Measurements from ENCODE around the gene OSR1.
A peak's percentile ranks its signal among the peaks of the same experiment; 100 is the strongest.
"Not testable (repeated sequence)": the region's sequence is repeated elsewhere in the genome, so short reads cannot be mapped to it uniquely, and the experiment has no call there.

Gene OSR1

DNA sequence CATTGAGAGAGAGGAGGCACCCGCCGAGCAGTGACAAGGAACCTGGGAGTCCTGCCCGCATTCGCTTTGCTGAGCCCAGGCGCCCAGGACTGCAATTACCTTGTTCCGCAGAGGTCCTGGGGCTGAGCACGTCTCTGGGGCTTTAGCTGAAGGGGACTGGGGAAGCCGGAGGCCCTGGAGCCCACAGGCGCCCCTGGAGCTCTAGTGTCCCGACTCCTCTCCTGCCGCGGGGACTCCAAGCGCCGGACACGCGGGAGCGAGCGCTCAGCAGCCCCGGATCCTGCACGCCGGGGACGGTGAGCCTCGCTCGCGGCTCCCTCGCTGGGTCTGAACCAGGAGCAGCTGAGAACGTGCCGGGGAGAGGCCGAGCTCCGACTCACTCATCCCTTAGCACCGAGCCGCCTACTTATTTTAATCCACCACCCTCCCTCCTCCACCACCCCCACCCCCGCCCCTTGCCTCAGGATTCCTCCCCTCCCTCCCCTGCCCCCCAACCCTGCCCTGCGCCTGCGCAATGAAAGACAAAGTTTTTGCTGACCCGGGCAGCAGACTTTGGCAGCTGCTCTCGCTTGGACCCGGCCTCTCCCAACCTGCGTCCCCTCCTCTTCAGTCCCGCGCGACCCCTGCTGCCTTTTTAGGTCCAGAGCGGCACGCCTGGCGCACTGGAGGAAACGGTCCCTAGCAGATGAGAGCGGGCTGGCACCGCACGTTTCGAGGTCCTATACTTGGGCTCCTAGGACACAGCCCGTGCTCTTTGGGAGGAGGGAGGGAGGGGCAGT lies at the start of gene OSR1:
Gene OSR1, minus strand, starts transcription at position 382 of the 779 bp plus-strand sequence. CDS start 4,818 bp downstream, outside the sequence.
- TF ChIP-seq, protein P1, sequence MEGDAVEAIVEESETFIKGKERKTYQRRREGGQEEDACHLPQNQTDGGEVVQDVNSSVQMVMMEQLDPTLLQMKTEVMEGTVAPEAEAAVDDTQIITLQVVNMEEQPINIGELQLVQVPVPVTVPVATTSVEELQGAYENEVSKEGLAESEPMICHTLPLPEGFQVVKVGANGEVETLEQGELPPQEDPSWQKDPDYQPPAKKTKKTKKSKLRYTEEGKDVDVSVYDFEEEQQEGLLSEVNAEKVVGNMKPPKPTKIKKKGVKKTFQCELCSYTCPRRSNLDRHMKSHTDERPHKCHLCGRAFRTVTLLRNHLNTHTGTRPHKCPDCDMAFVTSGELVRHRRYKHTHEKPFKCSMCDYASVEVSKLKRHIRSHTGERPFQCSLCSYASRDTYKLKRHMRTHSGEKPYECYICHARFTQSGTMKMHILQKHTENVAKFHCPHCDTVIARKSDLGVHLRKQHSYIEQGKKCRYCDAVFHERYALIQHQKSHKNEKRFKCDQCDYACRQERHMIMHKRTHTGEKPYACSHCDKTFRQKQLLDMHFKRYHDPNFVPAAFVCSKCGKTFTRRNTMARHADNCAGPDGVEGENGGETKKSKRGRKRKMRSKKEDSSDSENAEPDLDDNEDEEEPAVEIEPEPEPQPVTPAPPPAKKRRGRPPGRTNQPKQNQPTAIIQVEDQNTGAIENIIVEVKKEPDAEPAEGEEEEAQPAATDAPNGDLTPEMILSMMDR (IDR thresholded peaks at IDR 0.05; ENCODE audit: borderline replicate concordance, control extremely low read depth, extremely low read depth, insufficient read depth, missing control alignments): no peak
- peak; percentile 49 for DNase-seq (ENCODE audit: low spot score)

DNA sequence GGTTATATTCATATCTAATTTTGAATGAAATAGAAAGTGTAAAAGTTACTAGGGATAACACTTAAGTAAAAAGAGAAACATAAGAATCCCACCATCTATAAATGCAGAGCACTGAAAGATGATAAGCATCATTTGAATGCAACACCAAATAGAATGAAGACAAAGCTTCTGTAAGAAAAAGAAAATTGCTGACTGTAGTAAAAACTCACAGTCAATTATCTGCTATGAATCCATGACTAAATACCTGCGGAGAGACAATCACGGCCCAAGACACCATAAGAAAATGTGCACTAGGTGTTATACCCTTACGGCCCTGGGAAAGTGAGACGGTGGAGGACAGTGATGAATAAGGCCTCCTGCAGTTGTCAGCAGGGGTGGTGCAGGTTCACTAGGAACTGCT lies 45.4 kb upstream of the OSR1 start:
- TF ChIP-seq, protein P1 (IDR thresholded peaks at IDR 0.05; ENCODE audit: borderline replicate concordance, control extremely low read depth, extremely low read depth, insufficient read depth, missing control alignments): no peak
- in situ Hi-C loops (cut with MboI; ENCODE audit: low sequenced_read_pairs, unreplicated experiment): no loop called here
- DNase-seq (ENCODE audit: low spot score): no peak

More for the DNA sequence above, at the start of gene OSR1:
- in situ Hi-C loops (cut with MboI; ENCODE audit: low sequenced_read_pairs, unreplicated experiment): loop anchor here (10.0 to 25.0 kb wide), 3 partner anchors 506 to 846 kb away; no protein-coding TSS in a partner anchor

DNA sequence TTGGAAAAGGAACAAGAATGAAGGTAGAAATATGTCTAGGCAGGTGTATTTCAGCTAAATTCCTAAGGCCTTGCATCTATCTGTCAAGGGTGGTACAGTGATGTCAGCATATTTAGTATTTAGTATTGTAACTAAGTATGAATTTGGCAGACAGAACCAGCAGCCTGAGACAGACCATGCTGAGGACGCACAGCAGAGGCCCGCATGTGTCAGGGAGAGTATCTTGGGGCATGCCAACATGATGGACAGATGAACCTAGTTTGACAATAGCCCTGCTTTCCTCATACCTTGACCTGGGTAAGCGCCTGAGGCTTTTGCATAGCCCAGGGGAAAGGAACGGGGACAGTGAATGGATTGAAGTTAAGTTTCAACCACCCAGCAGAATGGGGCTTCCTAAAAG lies 33.8 kb upstream of the OSR1 start:
- TF ChIP-seq, protein P1 (IDR thresholded peaks at IDR 0.05; ENCODE audit: borderline replicate concordance, control extremely low read depth, extremely low read depth, insufficient read depth, missing control alignments): no peak
- no peak for DNase-seq (ENCODE audit: low spot score)
- in situ Hi-C loops (cut with MboI; ENCODE audit: low sequenced_read_pairs, unreplicated experiment): no loop called here

DNA sequence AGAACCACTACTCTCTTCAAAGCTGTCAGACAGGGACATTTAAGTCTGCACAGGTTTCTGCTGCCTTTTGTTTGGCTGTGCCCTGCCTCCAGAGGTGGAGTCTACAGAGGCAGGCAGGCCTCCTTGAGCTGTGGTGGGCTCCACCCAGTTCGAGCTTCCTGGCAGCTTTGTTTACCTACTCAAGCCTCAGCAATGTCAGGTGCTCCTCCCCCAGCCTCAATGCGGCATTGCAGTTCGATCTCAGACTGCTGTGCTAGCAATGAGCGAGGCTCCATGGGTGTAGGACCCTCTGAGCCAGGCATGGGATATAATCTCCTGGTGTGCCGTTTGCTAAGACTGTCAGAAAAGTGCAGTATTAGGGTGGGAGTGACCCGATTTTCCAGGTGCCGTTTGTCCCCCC lies 31.0 kb upstream of the OSR1 start:
- in situ Hi-C loops (cut with MboI; ENCODE audit: low sequenced_read_pairs, unreplicated experiment): not testable (repeated sequence)

DNA sequence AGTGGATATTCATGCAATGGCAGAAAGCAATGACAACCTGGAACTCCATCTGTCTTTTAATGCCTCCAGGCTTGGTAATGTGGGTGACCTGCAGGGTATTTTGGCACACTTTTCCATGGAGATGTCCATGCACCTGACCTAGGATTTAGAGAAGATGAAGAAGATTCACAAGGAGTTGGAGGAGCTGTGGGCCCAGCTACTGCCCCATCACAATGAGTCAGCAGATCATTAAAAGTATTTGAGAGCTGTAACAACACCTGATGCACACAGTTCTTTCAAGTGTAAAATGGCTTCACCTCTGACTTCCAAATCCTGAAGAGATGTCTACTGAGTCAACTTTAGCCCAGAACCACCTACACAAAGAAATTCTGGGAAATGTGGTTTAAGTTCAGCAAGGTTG lies 22.1 kb upstream of the OSR1 start:
- in situ Hi-C loops (cut with MboI; ENCODE audit: low sequenced_read_pairs, unreplicated experiment): no loop called here
- TF ChIP-seq, protein P1 (IDR thresholded peaks at IDR 0.05; ENCODE audit: borderline replicate concordance, control extremely low read depth, extremely low read depth, insufficient read depth, missing control alignments): no peak
- DNase-seq (ENCODE audit: low spot score): no peak

More for the DNA sequence above, 31.0 kb upstream of the OSR1 start:
- DNase-seq (ENCODE audit: low spot score): not testable (repeated sequence)

DNA sequence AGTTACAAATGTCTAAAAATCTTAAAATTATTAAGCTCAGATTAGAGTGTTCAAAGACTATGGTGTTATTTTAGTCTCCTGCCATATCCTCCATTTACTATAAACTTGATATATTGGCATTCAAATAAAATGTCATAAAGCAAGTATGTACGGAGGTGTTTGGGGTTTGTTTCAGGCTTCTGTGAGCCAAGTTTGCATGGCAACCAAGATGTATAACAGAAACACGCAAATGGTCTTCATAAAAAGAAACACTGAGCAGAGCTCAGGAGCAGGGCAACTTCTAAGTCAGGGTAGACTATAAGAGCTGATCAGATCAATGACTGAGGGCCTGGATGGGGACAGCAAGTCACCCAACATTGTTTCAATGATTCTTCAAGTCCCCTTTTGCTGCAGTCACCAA lies 20.5 kb upstream of the OSR1 start:
- DNase-seq (ENCODE audit: low spot score): no peak
- in situ Hi-C loops (cut with MboI; ENCODE audit: low sequenced_read_pairs, unreplicated experiment): no loop called here
- TF ChIP-seq, protein P1 (IDR thresholded peaks at IDR 0.05; ENCODE audit: borderline replicate concordance, control extremely low read depth, extremely low read depth, insufficient read depth, missing control alignments): no peak

DNA sequence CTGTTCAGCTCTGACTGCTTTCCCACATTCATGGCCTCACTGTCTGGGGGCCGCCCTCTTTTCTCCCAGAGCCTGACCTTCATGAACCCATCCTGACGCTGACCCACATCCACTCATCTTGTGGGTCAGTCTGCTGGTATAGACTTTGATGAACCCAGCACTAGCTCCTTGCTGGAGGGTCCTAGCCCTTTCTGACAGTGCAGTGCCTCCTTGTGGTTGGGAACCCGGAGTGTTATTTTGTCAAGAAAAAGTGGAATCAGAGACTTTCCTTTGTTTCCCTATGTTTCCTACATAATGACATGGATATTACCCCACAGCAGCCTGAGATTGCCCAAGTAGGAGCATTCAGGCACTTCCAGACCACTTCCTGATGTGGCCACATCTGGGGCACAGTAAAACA lies 19.3 kb upstream of the OSR1 start:
- in situ Hi-C loops (cut with MboI; ENCODE audit: low sequenced_read_pairs, unreplicated experiment): no loop called here
- TF ChIP-seq, protein P1 (IDR thresholded peaks at IDR 0.05; ENCODE audit: borderline replicate concordance, control extremely low read depth, extremely low read depth, insufficient read depth, missing control alignments): no peak
- DNase-seq (ENCODE audit: low spot score): no peak
